ENCODE results near the gene NDUFB10. TPM values are rescaled to one million over a fixed set of nuclear protein-coding genes. Genes with fewer than 3 reads are reported as not detected.

NDUFB10 gene
- total RNA-seq, 1 donor from 2014 or later: 737 TPM

DNA sequence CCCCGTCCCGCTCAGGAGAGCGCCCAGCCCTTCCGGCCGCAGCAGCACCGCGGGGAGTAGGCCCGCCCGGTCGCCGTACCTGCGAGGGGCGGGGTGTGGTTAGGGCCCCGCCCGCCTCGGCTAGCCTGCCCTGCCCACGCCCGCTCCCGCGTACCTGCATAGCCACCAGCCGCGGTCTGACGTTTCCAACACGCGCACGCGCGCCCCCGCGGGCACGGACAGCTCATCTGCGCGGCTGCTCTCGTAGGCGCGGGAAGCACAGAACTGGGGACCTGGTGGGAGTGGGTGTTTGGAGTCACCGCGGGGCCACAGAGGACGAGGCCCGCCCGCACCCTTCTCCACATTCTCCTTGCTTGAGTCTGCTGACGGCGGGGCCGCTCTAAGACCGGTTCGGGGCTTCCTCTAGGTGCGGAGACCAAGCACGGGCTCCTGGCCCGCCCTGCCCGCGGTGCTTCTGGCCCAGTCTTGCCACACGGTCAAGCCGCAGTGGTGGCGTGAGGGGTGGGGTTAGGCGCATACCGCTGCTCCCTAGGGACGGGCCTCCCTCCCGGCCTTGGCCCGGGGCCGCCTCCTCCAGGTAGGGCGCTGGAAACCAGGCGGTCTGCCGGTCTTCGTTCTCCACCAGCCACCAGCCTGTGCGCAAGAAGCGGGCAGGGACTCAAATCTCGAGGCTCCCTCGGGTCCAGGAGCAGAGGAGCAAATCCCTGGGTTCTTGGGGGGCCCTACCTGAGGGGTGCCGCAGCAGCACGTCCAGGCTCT, 20.1 kb downstream of the NDUFB10 start:
- intact Hi-C loops (cut with DNase I): no loop called here
- peak; percentile 71 for DNase-seq (ENCODE audit: missing footprints)
- no peak for ATAC-seq

DNA sequence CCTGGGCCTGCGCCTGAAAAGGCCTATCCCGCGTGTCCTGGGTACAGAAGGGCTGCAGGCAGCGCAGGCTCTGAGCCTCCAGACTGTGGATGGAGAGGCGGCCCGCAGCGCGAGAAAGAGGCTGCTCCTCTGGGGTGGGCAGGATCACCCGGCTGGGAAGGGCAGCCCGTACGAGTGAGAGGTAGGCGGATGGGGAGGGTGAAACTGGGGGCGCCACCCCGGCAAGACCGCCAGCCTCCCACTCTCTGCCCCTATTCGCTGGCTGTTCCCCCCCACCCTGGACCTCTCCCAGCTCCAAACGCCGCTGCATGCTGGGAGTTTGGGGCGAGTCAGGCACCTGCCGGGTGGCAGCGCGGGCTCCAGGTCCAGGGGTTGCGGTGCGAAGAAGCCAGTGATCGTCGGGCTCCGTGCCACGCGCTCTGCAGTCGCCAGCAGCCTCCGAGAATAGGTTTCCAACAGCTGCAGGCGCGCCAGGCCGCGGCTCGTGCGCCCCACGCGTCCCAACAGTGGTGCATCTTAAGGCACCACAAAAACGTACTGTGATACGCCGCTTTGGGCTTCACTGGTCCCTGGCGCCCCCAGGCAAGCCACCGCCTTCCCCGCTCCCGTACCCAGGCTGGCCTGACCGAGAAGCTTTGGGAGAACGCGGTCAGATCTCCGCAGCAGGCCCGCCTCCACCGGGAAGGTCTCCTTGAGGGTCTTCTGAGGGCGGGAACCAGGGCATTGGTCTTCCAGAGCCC, 20.9 kb downstream of the NDUFB10 start:
- intact Hi-C loops (cut with DNase I): no loop called here
- DNase-seq (ENCODE audit: missing footprints): no peak

DNA sequence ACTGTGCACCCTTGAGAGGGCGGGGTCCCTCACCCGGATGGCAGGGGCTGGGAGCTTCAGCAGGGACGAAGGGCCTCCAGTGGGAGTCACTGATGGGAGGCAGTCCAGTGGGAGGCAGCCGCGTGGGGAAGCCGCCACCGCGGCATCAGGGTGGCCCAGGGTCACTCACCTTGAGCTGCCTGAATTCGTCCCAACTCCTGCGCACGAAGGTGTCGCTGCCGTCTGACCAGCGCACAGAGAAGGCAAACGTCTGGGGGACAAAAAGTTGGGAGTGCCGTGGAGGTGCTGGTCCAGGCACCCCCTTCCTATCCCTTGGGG, 21.4 kb downstream of the NDUFB10 start:
- ATAC-seq (no peak), DNase-seq (ENCODE audit: missing footprints) (no peak)
- intact Hi-C loops (cut with DNase I): no loop called here

More for the DNA sequence above, 20.9 kb downstream of the NDUFB10 start:
- no peak for ATAC-seq

DNA sequence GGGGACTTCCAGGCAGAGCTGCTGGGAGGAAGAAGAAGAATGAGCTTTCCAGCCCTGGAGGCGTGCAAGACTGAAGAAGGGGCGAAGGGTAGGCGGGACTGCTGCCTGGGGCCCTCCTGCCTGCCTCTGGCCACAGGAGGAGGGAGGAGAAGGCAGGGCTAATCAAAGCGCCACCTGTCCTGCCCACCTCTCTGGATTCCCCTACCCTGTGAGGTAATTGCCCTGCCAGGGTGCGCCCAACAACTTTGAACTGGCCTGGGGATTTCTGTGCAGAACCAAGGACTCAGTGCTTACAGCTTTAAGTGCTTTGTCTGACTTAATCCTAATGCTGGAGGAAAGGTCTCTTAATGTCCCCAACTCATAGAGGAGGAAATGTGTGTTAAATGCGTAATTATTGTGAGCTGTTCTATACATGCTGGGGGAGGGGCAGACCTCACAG, 22.1 kb downstream of the NDUFB10 start, which contains the start of gene NOXO1:
TSS of gene NOXO1 (minus strand) at position 72 of the 439 bp plus-strand sequence. CDS start 290 bp downstream, outside the sequence.
- ATAC-seq (no peak), DNase-seq (ENCODE audit: missing footprints) (no peak)
- intact Hi-C loops (cut with DNase I): no loop called here

DNA sequence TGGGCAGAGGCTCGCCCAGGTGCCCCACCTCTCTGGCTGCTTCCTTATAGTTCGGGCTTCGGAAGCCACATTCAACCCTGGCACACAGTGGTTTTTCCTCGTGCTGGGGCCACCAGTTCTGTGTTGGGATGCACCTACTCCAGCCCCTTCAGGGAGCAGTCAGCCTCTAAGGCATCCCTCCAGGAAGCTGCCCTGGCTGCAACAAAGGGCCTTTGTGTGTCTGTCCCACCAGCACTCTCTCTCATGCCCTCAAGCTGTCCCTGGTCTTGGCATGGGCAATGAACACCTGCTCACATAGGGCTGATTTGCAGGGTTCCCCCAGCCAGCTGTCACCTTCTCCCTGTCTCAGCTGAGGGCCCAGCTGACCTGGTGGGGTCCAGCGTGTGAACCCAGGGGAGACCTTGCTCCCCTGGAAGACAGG, 22.7 kb downstream of the NDUFB10 start:
- ATAC-seq (no peak), DNase-seq (ENCODE audit: missing footprints) (no peak)
- intact Hi-C loops (cut with DNase I): no loop called here

DNA sequence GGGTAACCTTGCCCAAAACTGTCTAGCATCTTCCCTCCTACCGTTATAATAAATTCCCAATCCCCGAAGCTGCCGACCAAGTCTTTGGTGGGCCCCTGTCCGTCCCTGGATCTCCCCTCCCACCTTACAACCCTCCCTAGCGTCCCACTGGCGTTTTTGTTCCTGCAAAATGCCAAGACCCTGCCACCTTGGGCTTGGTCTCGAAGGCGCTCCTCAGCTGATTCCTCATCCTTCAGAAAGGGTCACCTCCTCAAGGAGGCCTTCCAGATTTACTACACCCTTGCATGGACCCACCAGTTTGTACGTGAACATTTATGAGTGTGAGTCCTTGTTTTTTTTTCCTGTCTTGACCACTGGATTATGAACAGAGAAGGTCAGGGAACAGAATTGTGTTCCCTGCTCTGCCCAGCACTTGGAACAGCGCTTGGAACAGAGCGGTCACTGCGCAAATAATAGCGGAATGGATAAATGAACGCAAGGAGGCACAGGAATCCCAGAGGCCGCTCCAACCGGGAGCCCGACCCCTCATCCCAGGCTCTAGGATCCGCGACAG, 23.7 kb downstream of the NDUFB10 start:
- ATAC-seq (no peak), DNase-seq (ENCODE audit: missing footprints) (no peak)
- intact Hi-C loops (cut with DNase I): no loop called here

DNA sequence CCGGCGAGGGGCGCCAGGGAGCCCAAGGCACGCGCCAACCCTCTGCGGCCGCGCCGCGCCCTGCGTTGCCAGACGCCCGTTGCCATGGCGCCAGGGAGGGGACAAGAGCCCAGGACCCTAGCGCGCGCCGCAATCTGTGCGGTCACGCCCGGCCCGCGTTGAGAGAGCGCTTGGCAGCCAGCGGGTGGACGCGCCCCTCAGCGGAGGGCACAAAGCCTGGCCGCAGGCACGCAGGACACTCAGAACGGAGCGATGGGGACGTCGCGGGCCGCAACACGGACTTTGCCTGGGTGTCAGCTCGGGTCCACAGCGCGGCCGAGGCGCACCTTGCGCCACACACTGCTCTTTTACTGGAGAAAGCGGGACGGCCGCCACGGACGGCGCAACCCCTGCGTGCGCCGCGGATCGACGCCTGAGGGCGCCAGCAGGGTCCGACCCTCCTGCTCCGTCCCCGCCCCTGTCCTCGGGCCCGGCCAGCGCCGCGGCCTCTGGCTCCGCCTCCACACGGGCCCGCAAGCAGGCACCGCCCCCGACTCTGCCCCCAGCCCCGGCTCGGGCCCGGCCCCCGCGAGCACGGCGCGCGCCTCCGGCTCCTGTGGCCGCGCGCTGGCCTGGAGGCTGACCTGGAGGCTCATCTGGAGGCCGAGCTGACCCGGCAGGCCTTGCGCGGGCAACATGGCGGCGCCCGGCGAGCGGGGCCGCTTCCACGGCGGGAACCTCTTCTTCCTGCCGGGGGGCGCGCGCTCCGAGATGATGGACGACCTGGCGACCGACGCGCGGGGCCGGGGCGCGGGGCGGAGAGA, 24.4 kb downstream of the NDUFB10 start, which contains the start of gene GFER:
TSS of gene GFER (plus strand) at position 650 of the 803 bp plus-strand sequence. CDS start at position 676, 26 bp downstream.
- ATAC-seq: peak; percentile 97
- intact Hi-C loops (cut with DNase I): no loop called here
- peak; percentile 95 for DNase-seq (ENCODE audit: missing footprints)

DNA sequence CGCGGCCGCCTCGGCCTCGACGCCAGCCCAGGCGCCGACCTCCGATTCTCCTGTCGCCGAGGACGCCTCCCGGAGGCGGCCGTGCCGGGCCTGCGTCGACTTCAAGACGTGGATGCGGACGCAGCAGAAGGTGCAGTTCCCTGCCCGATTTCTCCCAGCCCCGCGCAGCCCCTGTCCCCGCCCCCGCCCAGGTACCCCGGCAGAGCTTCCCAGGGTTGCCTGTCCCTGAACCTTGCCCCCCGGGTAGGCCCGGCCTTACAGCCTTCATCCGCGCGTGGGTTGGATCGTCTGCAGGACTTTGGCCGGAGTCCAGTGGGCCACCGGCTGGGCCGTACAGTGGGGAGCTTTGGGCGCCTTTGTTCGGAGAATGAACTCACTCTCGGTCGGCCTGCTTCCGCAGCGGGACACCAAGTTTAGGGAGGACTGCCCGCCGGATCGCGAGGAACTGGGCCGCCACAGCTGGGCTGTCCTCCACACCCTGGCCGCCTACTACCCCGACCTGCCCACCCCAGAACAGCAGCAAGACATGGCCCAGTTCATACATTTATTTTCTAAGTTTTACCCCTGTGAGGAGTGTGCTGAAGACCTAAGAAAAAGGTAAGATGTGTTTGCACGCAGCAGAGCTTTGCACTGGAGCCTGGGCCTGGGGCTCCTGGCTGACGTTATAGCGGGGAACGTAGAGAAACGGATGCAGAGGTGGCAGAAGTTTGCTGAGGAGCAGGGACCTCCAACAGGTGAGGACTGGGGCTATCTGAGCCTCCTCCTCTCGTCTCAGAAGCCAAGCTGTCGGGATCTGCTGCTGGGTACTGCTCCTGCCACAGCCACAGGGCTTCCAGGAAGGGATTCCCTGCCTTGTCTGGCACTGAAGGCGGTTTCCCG, 25.2 kb downstream of the NDUFB10 start:
- ATAC-seq: no peak
- intact Hi-C loops (cut with DNase I): no loop called here
- no peak for DNase-seq (ENCODE audit: missing footprints)

DNA sequence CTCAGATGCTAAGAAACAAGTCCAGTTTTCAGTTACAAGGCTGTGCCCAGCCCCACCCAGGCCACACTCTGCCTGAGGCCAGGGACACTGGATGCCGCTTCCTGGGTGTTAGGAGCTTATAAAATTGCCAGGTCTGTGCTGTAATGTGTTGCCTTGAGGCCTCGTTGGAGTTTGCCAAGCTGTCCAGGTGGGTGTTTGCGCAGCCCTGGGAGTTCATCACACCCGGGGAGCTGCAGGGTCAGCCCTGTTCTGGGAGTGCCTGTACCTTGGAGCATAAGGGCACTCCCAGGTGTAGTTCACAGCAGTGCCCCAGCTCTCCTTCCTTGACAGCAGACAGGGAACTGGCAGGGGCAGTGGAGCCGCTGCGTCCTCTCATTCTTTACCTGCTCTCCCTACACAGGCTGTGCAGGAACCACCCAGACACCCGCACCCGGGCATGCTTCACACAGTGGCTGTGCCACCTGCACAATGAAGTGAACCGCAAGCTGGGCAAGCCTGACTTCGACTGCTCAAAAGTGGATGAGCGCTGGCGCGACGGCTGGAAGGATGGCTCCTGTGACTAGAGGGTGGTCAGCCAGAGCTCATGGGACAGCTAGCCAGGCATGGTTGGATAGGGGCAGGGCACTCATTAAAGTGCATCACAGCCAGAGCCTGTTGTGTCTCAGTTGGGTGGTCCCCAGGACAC, 26.3 kb downstream of the NDUFB10 start:
- DNase-seq (ENCODE audit: missing footprints): no peak
- intact Hi-C loops (cut with DNase I): no loop called here
- ATAC-seq: no peak

DNA sequence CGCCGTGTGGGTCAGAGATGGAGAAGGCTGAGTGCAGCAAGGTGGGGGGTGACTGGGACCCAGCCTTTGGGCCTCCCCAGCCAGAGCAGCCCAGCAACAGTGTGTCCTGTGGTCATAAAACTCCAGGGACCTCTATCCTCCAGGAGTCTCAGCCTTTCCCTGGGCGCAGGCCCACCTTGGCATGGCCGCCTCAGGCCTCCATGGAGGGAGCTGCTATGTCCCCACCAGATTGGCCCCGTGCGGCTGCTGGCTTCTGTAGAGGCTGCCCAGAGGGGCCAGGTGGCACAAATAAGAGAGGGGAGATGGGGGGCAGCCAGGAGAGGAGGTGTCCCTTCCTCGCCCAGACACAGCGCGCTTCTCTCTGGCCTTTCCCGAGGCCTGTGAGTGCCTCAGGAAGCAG, 27.9 kb downstream of the NDUFB10 start:
- DNase-seq (ENCODE audit: missing footprints) (peak; percentile 56), ATAC-seq (no peak)
- intact Hi-C loops (cut with DNase I): no loop called here

DNA sequence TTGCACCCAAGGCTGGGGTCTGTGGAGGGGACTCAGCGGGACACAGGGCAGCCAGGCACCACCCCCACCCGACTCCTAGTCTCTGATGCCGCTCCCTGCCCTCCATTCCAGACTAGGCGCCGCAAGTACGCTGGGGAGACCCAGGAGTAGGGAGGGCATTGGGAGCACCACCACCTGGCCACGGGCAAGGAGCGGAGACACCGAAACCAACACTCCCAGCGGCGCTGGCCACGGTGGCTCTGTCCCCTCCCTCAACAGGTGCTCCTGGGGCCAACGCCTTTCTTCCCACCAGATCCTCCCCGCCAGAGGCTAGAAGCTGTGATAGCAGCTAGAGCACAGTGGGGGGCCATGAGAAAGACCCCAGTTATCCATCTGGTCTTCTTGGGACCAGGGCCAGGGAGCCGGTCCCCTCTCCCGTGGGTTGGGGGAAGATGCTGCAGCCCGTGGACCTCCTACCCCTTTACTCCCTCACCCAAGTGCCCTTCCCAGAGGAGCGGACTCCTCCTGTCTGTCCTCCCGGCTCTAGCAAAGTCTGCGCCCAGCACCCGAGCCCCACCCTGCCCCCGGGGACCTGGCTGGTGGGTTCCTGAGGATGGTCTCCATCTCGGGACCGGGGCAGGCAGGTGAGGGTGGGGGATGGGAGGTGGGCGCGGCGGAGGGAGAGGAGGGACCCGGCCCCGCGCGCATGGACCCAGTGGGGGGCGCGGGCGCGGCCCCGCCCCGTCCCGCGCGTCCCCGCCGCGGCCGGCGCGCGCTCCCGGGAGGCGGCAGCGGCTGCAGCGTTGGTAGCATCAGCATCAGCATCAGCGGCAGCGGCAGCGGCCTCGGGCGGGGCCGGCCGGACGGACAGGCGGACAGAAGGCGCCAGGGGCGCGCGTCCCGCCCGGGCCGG, 30.1 kb downstream of the NDUFB10 start, which contains the start of gene SYNGR3:
TSS of gene SYNGR3 (plus strand) at position 762 of the 892 bp plus-strand sequence. CDS start 133 bp downstream, outside the sequence.
- no peak for ATAC-seq
- intact Hi-C loops (cut with DNase I): no loop called here
- DNase-seq (ENCODE audit: missing footprints): peak; percentile 56

DNA sequence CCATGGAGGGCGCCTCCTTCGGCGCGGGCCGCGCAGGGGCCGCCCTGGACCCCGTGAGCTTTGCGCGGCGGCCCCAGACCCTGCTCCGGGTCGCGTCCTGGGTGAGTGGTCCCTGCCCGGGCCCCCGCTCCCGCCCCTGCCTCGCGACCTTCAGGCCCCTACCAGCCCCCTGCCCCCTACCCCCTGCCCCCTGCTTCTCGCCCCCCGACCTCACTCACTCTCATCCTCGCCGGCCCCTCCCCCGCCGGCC, 30.7 kb downstream of the NDUFB10 start:
- intact Hi-C loops (cut with DNase I): no loop called here
- ATAC-seq: no peak

DNA sequence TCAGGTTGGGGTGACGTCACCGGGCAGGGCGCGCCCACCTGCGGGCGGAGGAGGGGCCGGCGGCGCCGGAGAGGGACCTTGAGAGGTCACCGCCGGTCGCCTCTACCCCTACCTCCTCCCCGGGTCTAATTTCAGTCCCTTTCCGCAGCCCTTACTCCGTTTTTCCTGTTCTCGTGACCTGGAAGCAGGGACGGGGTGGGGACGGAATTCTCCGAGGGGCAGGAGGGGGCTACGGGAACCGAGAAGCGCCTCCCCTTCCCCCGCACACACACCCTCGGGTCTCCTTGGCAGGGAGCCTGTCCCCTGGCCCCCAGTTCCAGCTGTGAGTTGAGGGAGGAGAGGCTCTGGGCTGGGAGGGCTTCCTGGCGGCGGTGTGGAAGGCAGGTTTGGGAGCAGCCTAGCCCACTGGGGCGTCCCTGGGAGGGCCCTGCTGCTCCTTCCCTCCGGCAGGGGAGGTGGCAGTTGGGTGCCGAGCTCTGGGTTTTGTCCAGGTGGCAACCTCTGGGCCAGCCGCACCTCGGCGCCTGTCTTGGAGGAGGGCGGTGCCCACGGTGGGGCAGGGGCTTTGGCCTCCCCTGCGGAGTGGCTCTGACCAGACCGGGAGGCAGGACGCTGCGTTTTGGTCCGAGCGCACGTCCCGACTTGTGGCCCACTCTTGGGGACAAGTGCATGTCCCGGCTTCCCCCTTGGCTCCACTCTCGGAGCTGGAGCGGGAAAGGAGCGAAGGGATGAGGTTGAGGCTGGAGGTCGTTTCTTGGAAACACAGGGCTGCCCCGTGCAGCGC, 31.2 kb downstream of the NDUFB10 start:
- intact Hi-C loops (cut with DNase I): no loop called here
- DNase-seq (ENCODE audit: missing footprints): peak; percentile 59

More for the DNA sequence above, 30.7 kb downstream of the NDUFB10 start:
- DNase-seq (ENCODE audit: missing footprints): no peak

DNA sequence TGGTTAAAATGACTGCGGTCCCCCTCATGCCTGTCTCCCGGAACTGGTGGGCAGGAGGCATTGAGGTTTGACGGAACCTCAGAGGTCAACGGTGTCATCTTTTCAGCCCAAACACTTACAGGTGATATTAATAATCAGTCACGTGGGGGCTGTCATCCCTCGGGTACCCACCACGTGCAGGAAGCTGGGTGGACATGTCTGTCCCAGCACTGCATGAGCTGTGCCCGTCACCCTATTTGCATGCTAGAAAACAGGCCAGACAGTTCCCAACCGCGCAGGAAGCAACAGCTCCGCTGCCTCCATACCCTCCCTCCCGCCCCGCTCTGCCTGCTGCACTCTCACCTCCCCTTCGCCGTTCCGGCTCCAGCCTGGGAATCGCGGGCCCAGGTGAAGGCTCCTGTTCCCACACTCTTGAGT, 31.8 kb downstream of the NDUFB10 start:
- ATAC-seq: no peak
- DNase-seq (ENCODE audit: missing footprints): peak; percentile 46
- intact Hi-C loops (cut with DNase I): no loop called here

More for the DNA sequence above, 31.2 kb downstream of the NDUFB10 start:
- no peak for ATAC-seq

DNA sequence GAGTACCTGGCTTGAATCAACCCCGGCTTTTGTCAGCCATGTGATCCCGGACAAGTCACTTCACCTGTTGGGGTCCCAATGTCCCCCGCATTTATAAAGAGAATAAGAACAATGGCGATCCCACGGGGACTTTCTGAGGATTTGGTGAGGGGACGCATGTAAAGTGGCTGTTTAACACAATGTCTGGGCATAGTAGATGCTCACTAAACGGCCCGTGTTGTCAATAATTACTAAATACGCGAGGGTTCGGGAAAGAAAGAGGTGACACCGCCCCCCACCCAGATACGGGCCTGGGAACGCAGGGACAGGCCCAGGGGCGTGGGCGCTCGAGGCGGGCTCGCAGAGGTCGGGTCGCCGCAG, 32.2 kb downstream of the NDUFB10 start:
- DNase-seq (ENCODE audit: missing footprints) (no peak), ATAC-seq (no peak)
- intact Hi-C loops (cut with DNase I): no loop called here

Data from Right ventricle myocardium inferior (tissue), 1 donor.